Pancreas (tissue), 10 donors: ENCODE data around the gene RFTN2. TPM values are rescaled to one million over a fixed set of nuclear protein-coding genes. Genes with fewer than 3 reads are reported as not detected.
"Not testable (repeated sequence)": the region's sequence is repeated elsewhere in the genome, so short reads cannot be mapped to it uniquely, and the experiment has no call there.

Experiments
- ATAC-seq, 4 donors: fragments of 200-7000 bp; cut with Tn5 transposase; one replicate each; pipeline versions ENCODE4 v1.8.0 to v1.9.1; 2020; ENCODE audit warnings: mild to moderate bottlenecking in 4 of 4, moderate library complexity in 4 of 4
- DNase-seq, 6 donors: peaks; one replicate each; pipeline ENCODE4 v3.0.0-alpha.2; 2020
- FAIRE-seq: peaks from 2 replicates; lab custom pipeline; 2012; peaks lifted over from hg19 to GRCh38; lab: Jason Lieb, UNC
- H3K27ac ChIP-seq, 4 donors: fragments of 200-600 bp; sonication (generic); 1 replicate in 3 of 4; 2 replicates in 1 of 4; pipeline versions ENCODE4 v1.5.0 to v1.8.0; 2020
- H3K27me3 ChIP-seq, 4 donors: fragments of 200-600 bp; one replicate each; pipeline ENCODE4 v1.8.0; 2021
- H3K36me3 ChIP-seq, 3 donors: fragments of 200-600 bp; sonication (generic) in 1 of 3; one replicate each; pipeline versions ENCODE4 v1.5.0 to v1.8.0; 2020 to 2021
- H3K4me1 ChIP-seq, 3 donors: fragments of 200-600 bp; one replicate each; pipeline ENCODE4 v1.8.0; 2021
- H3K4me3 ChIP-seq, 4 donors: fragments of 200-600 bp; sonication (generic) in 2 of 4; one replicate each; pipeline versions ENCODE4 v1.5.0 to v1.8.0; 2020 to 2021
- H3K9me3 ChIP-seq, 4 donors: fragments of 200-600 bp; one replicate each; pipeline ENCODE4 v1.8.0; 2021
- WGBS, 2 donors: extraction: QIAGEN DNeasy Blood & Tissue Kit; methylation state at CpG; one replicate each; pipeline ENCODE4 v1.1.7; 2013; 5-methylcytosine and 5-hydroxymethylcytosine counted together
- intact Hi-C, 3 donors: fragments of 100-400 bp; cut with DNase I; formaldehyde crosslinking; loops; one replicate each; pipeline versions ENCODE4 v1.11.1 to v1.14.2; 2022
- polyA plus RNA-seq, 2 donors: library from polyadenylated mRNA; stranded (reverse); fragments of 200-250 nt; gene quantifications; one replicate each; pipeline ENCODE4 v1.2.3, GENCODE V29; 2013
- total RNA-seq, 6 donors: library from RNA; stranded (reverse); fragmentation: NEBNext Ultra II Directional in 4 of 6; extraction: Animal tissue kit (Norgen Biotek cat#: 25700) in 4 of 6; gene quantifications; one replicate each; pipeline versions ENCODE4 v1.2.1 to v1.2.4, GENCODE V29; 2021 to 2023
- TF ChIP-seq, protein P1 (sequence below), 4 donors: fragments of 200-600 bp; sonication (generic) in 3 of 4; IDR thresholded peaks; one replicate each; pipeline versions ENCODE4 v1.5.0 to v1.8.0; 2021; ENCODE audit warnings: antibody characterized with exemption in 4 of 4
- donor health status: healthy with polysubstance abuse.
- donor health status: DM: no; HTN: no; CAD: no; lungs with moderate emphysema.
- donor health status: DM: no; HTN: no; CAD: no.
- donor health status: control.
- donor health status: control.
- donor health status: Bipolar disorder and iron deficiency.
- donor health status: DM: yes; HTN: yes; CAD: no.
- donor health status: DM: no; HTN: no; CAD: no.
- donor health status: DM: no; HTN: no; CAD: no.
- donor health status: DM: yes; HTN: yes; CAD: no.

RFTN2 gene
- total and polyA plus RNA-seq, 8 donors = 0.77 to 7.6 (median 1.6) TPM

DNA sequence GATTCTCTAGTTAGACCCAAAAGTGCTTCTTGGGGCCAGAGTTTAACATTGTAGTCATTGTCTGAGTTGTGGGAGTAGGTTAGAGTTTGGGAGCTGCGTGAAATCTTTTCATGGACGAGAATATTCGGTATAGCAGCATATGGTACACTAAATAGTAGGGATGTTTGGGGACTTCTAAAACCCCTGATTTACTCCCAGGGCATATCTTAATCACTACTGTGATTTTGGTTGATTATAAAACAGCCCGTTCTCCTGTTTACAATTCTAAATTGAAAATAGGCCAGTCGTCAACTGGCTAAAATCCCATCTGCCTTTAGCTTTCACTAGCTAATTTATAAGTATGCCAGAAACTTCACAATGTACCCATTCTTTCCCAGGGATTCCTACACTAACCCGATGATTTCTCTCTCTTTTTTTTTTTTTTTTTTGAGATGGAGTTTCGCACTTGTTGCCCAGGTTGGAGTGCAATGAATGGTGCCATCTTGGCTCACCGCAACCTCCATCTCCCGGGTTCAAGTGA lies 115.2 kb downstream of the RFTN2 start:
- Histone ChIP-seq H3K4me3 (no peak overlapping the region), H3K36me3 (no peaks in the 10 kb centered on the region), H3K27me3 (no peaks in the 10 kb centered on the region), H3K4me1 (no peaks in the 10 kb centered on the region), H3K9me3 (no peaks in the 10 kb centered on the region), H3K27ac (no peak overlapping the region)
- WGBS, 2 donors = 94 to 95% methylated on average over 9 of the region's 9 CpGs
- TF ChIP-seq, protein P1, sequence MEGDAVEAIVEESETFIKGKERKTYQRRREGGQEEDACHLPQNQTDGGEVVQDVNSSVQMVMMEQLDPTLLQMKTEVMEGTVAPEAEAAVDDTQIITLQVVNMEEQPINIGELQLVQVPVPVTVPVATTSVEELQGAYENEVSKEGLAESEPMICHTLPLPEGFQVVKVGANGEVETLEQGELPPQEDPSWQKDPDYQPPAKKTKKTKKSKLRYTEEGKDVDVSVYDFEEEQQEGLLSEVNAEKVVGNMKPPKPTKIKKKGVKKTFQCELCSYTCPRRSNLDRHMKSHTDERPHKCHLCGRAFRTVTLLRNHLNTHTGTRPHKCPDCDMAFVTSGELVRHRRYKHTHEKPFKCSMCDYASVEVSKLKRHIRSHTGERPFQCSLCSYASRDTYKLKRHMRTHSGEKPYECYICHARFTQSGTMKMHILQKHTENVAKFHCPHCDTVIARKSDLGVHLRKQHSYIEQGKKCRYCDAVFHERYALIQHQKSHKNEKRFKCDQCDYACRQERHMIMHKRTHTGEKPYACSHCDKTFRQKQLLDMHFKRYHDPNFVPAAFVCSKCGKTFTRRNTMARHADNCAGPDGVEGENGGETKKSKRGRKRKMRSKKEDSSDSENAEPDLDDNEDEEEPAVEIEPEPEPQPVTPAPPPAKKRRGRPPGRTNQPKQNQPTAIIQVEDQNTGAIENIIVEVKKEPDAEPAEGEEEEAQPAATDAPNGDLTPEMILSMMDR (IDR thresholded peaks at IDR 0.05) = no peak
- intact Hi-C loops = no loop called here
- DNase-seq (no peak), FAIRE-seq (no peak), ATAC-seq (no peak)

DNA sequence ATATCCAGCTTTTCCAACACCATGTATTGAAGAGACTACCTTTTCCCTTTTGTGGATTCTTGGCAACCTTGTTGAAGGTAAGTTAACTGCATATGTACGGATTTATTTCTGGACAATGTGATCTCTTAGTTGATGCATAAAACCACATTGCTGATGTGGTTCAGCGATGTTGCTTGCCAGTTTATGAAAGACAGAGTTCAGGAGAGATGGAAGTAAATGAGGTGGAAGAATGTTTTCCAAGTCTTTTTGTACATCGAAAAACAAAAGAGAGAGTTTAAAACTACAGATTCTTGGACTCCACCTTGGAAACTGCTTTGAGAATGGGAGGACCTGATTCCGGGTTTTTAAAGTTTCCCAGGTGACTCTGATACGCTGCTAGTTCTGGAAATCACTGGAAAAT lies 115.7 kb downstream of the RFTN2 start:
- H3K4me3 ChIP-seq = no peak overlapping the region
- FAIRE-seq = no peak
- ATAC-seq = no peak
- no peaks in the 10 kb centered on the region for H3K27me3 ChIP-seq
- H3K36me3 ChIP-seq = no peaks in the 10 kb centered on the region
- WGBS, 2 donors = 94 to 99% methylated on average over 5 of the region's 5 CpGs
- no peak for DNase-seq
- H3K9me3 ChIP-seq = no peaks in the 10 kb centered on the region
- H3K27ac ChIP-seq = no peak overlapping the region
- H3K4me1 ChIP-seq = no peaks in the 10 kb centered on the region
- intact Hi-C loops = no loop called here
- TF ChIP-seq, protein P1 (IDR thresholded peaks at IDR 0.05) = no peak

DNA sequence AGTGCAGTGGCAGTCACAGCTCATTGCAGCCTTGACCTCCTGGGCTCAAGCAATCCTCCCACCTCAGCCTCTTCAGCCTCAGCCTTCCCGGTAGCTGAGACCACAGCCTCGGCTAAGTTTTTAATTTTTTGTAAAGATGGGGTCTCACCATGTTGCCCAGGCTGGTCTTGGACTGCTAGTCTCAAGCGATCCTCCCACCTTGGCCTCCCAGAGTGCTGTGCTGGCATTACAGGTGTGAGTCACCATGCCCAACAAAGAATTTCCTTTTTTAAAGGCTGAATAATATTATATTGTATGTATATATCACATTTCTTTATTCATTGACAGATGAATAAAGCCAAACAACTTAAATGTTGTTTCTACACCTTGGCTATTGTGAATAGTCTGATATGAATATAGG lies 117.0 kb downstream of the RFTN2 start:
- Histone ChIP-seq H3K27me3 (no peaks in the 10 kb centered on the region), H3K4me3 (no peak overlapping the region), H3K36me3 (peaks cover 0 to 6% (median 0%) of the 10 kb centered on the region in 3 donors), H3K27ac (no peak overlapping the region), H3K4me1 (no peaks in the 10 kb centered on the region), H3K9me3 (no peaks in the 10 kb centered on the region)
- no peak for FAIRE-seq
- TF ChIP-seq, protein P1 (IDR thresholded peaks at IDR 0.05) = no peak
- DNase-seq = no peak
- intact Hi-C loops = no loop called here
- no peak for ATAC-seq
- WGBS, 2 donors = 95 to 96% methylated on average over 3 of the region's 3 CpGs

DNA sequence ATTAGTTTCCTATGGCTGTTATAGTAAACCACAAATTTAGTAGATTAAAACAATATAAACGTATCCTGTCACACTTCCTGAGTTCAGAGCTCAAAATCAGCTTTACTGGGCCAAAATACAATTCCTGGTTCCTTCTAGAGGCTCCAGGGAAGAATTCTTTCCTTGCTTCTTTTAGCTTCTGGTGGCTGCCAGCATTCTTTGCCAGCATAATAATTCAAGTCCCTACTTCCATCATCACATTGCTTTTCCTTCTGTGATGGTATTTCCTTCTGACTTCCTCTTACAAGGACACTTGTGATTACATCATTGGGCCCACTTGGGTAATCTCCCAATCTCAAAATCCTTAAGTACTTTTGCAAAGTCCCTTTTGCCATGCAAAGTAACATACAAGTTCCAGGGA lies 118.9 kb downstream of the RFTN2 start:
- FAIRE-seq (no peak), DNase-seq (no peak), ATAC-seq (no peak)
- Histone ChIP-seq H3K4me1 (no peaks in the 10 kb centered on the region), H3K9me3 (no peaks in the 10 kb centered on the region), H3K27me3 (no peaks in the 10 kb centered on the region), H3K36me3 (peaks cover 0 to 6% (median 0%) of the 10 kb centered on the region in 3 donors), H3K27ac (no peak overlapping the region), H3K4me3 (no peak overlapping the region)
- WGBS, 2 donors = 65 to 72% methylated on average over 1 of the region's 1 CpG
- intact Hi-C loops = no loop called here
- TF ChIP-seq, protein P1 (IDR thresholded peaks at IDR 0.05) = no peak

DNA sequence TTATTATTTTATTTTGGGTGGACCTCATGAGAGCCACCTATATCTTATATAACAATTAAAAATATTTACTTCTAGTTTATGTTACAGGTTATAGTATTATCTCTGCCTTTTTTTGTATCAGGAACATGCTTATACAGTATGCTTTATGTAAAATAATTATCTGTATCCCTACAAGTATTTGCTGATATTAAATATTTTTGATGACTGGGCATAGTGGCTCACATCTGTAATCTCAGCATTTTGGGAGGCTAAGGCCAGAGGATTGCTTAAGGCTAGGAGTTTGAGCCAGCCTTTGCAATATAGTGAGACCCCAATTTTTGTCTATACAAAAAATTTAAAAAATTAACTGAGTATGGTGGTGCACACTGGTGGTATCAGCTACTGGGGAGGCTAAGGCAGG lies 119.9 kb downstream of the RFTN2 start:
- H3K27ac ChIP-seq = no peak overlapping the region
- no peak for ATAC-seq
- no peaks in the 10 kb centered on the region for H3K4me1 ChIP-seq
- H3K36me3 ChIP-seq = peaks cover 0 to 6% (median 0%) of the 10 kb centered on the region in 3 donors
- no peaks in the 10 kb centered on the region for H3K9me3 ChIP-seq
- no peak for FAIRE-seq
- DNase-seq = no peak
- no peak overlapping the region for H3K4me3 ChIP-seq
- no peaks in the 10 kb centered on the region for H3K27me3 ChIP-seq
- intact Hi-C loops = no loop called here
- TF ChIP-seq, protein P1 (IDR thresholded peaks at IDR 0.05) = no peak

DNA sequence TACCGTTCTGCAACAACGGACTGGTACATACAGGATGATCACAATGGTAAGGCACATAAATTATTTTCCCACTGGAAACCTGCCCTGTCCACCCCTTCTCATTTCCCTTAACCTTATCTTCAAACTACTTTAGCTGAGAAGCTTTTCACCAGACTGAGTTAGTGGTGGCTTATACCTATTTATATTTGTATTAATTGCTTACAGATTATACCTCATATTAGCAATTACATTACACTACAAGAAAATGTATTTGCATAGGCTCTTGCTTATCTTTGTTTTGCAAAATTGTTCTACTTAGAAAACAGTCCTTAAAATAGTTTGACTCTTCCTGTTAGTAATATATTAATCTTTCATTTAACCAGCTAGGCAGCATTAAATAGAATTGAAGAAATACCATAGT lies 124.1 kb downstream of the RFTN2 start:
- H3K9me3 ChIP-seq, H3K4me3 ChIP-seq, intact Hi-C loops, ATAC-seq, H3K27ac ChIP-seq, DNase-seq, H3K4me1 ChIP-seq, H3K27me3 ChIP-seq: not testable (repeated sequence)
- WGBS, 2 donors = 91 to 92% methylated on average over 2 of the region's 2 CpGs
- H3K36me3 ChIP-seq = peaks cover 0 to 12% (median 6%) of the 10 kb centered on the region in 3 donors
- peak; percentile 78 for FAIRE-seq
